B cell (primary cell): ENCODE results near the gene FOXP3. TPM values are rescaled to one million over a fixed set of nuclear protein-coding genes. Genes with fewer than 3 reads are reported as not detected.

Source experiments
- ATAC-seq: fragments of 200-7000 bp; cut with Tn5 transposase; one replicate; pipeline ENCODE4 v1.10.0; 2021; ENCODE audit warnings: low read depth, mild to moderate bottlenecking, moderate number of reproducible peaks, moderate library complexity
- CTCF ChIA-PET: fragments of 350-600 bp; sonication (Branson Sonifier 250); formaldehyde crosslinking; loops from one replicate; lab custom pipeline; 2021; ENCODE audit warnings: antibody characterized with exemption, inconsistent platforms; lab: Charles Lee
- POLR2A ChIA-PET: fragments of 350-600 bp; sonication (Branson Sonifier 250); formaldehyde crosslinking; loops from one replicate; lab custom pipeline; 2021; ENCODE audit warnings: antibody characterized with exemption; lab: Charles Lee
- DNase-seq: peaks from one replicate; pipeline ENCODE4 v3.0.0; 2013
- H2AFZ ChIP-seq: 2 replicates; pipeline ENCODE4 v1.6.1; 2012; ENCODE audit warnings: mild to moderate bottlenecking, low read depth, low read length; ENCODE audit not compliant: insufficient read depth, poor library complexity, severe bottlenecking
- H3K27ac ChIP-seq, 2 donors: 1 replicate in 1 of 2; 2 replicates in 1 of 2; pipeline ENCODE4 v1.5.1; 2012 to 2013; ENCODE audit warnings: low read length in 2 of 2, mild to moderate bottlenecking in 2 of 2, moderate library complexity in 1 of 2
- H3K27me3 ChIP-seq, 4 experiments: fragments of 200-600 bp in 1 of 4; sonication (generic) in 1 of 4; replicated peaks in 1 of 4; 1 replicate in 2 of 4; 2 replicates in 2 of 4; pipeline versions ENCODE4 v1.6.1 to v1.7.0; 2013 to 2016; ENCODE audit warnings: low read length in 3 of 4, mild to moderate bottlenecking in 2 of 4, mixed read lengths in 1 of 4, moderate library complexity in 1 of 4; ENCODE audit not compliant: insufficient read depth in 4 of 4, control insufficient read depth in 3 of 4; ENCODE audit errors: control extremely low read depth in 1 of 4
- H3K36me3 ChIP-seq, 2 experiments: replicated peaks in 1 of 2; 1 replicate in 1 of 2; 2 replicates in 1 of 2; pipeline versions ENCODE4 v1.6.1 to v1.7.1; 2013; ENCODE audit warnings: low read length in 1 of 2; ENCODE audit not compliant: insufficient read depth in 2 of 2, control insufficient read depth in 1 of 2; ENCODE audit errors: control extremely low read depth in 1 of 2, extremely low read depth in 1 of 2
- H3K4me1 ChIP-seq, 2 donors: fragments of 200-600 bp in 1 of 2; sonication (generic) in 1 of 2; 1 replicate in 1 of 2; 2 replicates in 1 of 2; pipeline versions ENCODE4 v1.5.1 to v1.6.1; 2013 to 2017; ENCODE audit warnings: low read length in 2 of 2; ENCODE audit not compliant: control insufficient read depth in 2 of 2, insufficient read depth in 2 of 2
- H3K4me2 ChIP-seq: replicated peaks from 2 replicates; pipeline ENCODE3; 2012; ENCODE audit warnings: mild to moderate bottlenecking, low read depth, low read length; ENCODE audit not compliant: poor library complexity, severe bottlenecking
- H3K4me3 ChIP-seq, 5 experiments: fragments of 200-600 bp in 1 of 5; sonication (generic) in 1 of 5; 1 replicate in 3 of 5; 2 replicates in 2 of 5; pipeline versions ENCODE4 v1.5.1 to v1.7.0; 2011 to 2016; ENCODE audit warnings: low read length in 4 of 5, mild to moderate bottlenecking in 4 of 5, low read depth in 2 of 5, control low read depth in 1 of 5, moderate library complexity in 1 of 5; ENCODE audit not compliant: insufficient read depth in 1 of 5; ENCODE audit errors: control extremely low read depth in 1 of 5, extremely low read depth in 1 of 5
- H3K79me2 ChIP-seq: fragments of 200-600 bp; sonication (generic); one replicate; pipeline ENCODE4 v1.6.0; 2016; ENCODE audit warnings: low read length; ENCODE audit not compliant: control insufficient read depth, insufficient read depth
- H3K9ac ChIP-seq: fragments of 200-600 bp; sonication (generic); 2 replicates; pipeline ENCODE4 v1.6.1; 2017; ENCODE audit warnings: mild to moderate bottlenecking, low read length, moderate library complexity
- H3K9me3 ChIP-seq, 3 donors: one replicate each; pipeline versions ENCODE4 v1.6.1 to v1.7.1; 2013; ENCODE audit warnings: low read length in 2 of 3; ENCODE audit not compliant: control insufficient read depth in 2 of 3, insufficient read depth in 1 of 3; ENCODE audit errors: control extremely low read depth in 1 of 3
- H4K20me1 ChIP-seq: 2 replicates; pipeline ENCODE4 v1.6.0; 2012; ENCODE audit warnings: mild to moderate bottlenecking, low read length; ENCODE audit not compliant: insufficient read depth, control insufficient read depth, poor library complexity, severe bottlenecking
- H3K27ac Mint-ChIP-seq: one replicate; pipeline ENCODE4 v1.8.0; 2021; ENCODE audit warnings: mixed read lengths
- H3K27me3 Mint-ChIP-seq: one replicate; pipeline ENCODE4 v1.8.0; 2021; ENCODE audit warnings: mixed read lengths
- H3K4me1 Mint-ChIP-seq: one replicate; pipeline ENCODE4 v1.8.0; 2021; ENCODE audit warnings: mixed read lengths
- H3K4me3 Mint-ChIP-seq: one replicate; pipeline ENCODE4 v1.8.0; 2021; ENCODE audit warnings: mixed read lengths
- H3K9me3 Mint-ChIP-seq: one replicate; pipeline ENCODE4 v1.8.0; 2022; ENCODE audit warnings: mixed read lengths; ENCODE audit not compliant: insufficient read depth
- CTCF ChIP-seq: fragments of 200-600 bp; IDR thresholded peaks from one replicate; pipeline ENCODE4 v1.8.0; 2022; ENCODE audit warnings: antibody characterized with exemption, mild to moderate bottlenecking
- EZH2 ChIP-seq: IDR thresholded peaks from 2 replicates; pipeline ENCODE4 v1.6.1; 2012; ENCODE audit warnings: borderline replicate concordance, low read depth, mild to moderate bottlenecking, moderate library complexity, low read length; ENCODE audit not compliant: insufficient read depth, poor library complexity, severe bottlenecking
- WGBS: methylation state at CpG from one replicate; pipeline ENCODE4 v1.1.5; 2013; ENCODE audit warnings: missing lambda C conversion rate; ENCODE audit not compliant: insufficient coverage; 5-methylcytosine and 5-hydroxymethylcytosine counted together
- intact Hi-C: fragments of 100-400 bp; cut with micrococcal nuclease; formaldehyde crosslinking; loops from one replicate; pipeline ENCODE4 v1.10.0; 2022
- polyA plus RNA-seq: library from polyadenylated mRNA; depleted of rRNA; stranded (reverse); fragments of >200 nt; gene quantifications from 2 replicates; pipeline ENCODE4 v1.2.3, GENCODE V29; 2012
- total RNA-seq, 2 donors: library from RNA; stranded (reverse); fragments of 120-200 nt in 1 of 2; gene quantifications; 1 replicate in 1 of 2; 2 replicates in 1 of 2; pipeline versions ENCODE4 v1.2.3 to v1.2.4, GENCODE V29; 2013 to 2022

The FOXP3 gene
- total and polyA plus RNA-seq, 2 donors (not counting 1 experiment from before 2014, with no cell fraction given) = 0.03 TPM; not detected in 1

- ATAC-seq (peak; percentile 85), DNase-seq (peak; percentile 96)
- POLR2A ChIA-PET = interaction anchor here (0.7 to 1.9 kb wide), 5 partner anchors 38 to 311 kb away, joined by 3 to 7 read pairs (median 3); partner anchors contain the start of gene WDR45
- Histone ChIP-seq H3K79me2 (peaks cover 25% of the 10 kb centered on the region), H4K20me1 (no peaks in the 10 kb centered on the region), H3K4me1 (peaks cover 23 to 35% of the 10 kb centered on the region in 2 donors), H2AFZ (peak overlapping the region; percentile 88), H3K27ac (peak overlapping the region; percentile 91 to 98), H3K9me3 (no peaks in the 10 kb centered on the region), H3K27me3 (no peaks in the 10 kb centered on the region), H3K36me3 (no peaks in the 10 kb centered on the region), H3K4me2 (peak overlapping the region; percentile 71), H3K9ac (peak overlapping the region; percentile 84), H3K4me3 (peak overlapping the region; percentile 62 to 77 (median 71))
- Mint-ChIP-seq H3K27me3 (no peaks in the 10 kb centered on the region), H3K4me1 (peaks cover 35% of the 10 kb centered on the region), H3K4me3 (peak overlapping the region; percentile 95), H3K9me3 (no peaks in the 10 kb centered on the region), H3K27ac (peak overlapping the region; percentile 98)
- WGBS = under 1% methylated on average over 42 of the region's 45 CpGs
- CTCF ChIA-PET = interaction anchor here (0.9 to 1.0 kb wide), 3 partner anchors 76 to 113 kb away, joined by 4 to 6 read pairs (median 5); no protein-coding TSS in a partner anchor
- TF ChIP-seq EZH2 = no peak
- no peak for TF ChIP-seq CTCF
- intact Hi-C loops = loop anchor here (1.0 to 5.0 kb wide), 7 partner anchors 34 to 1612 kb away; partner anchors contain the start of genes CCDC22, GPKOW, SYP and UXT
These were observed 4.7 kb upstream of the FOXP3 start for GRCh38 chrX:49269010-49269766.

DNA sequence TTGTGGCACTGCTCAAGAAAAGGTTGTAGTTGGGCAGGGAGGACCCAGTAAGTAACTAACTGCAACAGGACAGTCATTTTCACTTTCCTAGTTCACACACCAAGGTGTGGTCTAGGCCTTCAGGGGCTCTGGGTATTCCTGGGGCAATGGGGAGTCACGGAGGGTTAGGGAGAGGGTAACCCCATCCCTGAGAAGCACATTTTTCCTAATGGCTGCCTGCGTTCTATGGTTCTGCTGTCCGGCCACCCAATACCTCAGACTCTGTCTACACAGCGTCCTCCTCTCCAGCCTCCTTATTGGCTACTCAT, 4.1 kb upstream of the FOXP3 start:
- no peak for DNase-seq
- Histone ChIP-seq H3K4me1 (peaks cover 23 to 33% of the 10 kb centered on the region in 2 donors), H3K27me3 (no peaks in the 10 kb centered on the region), H3K4me3 (peak overlapping the region; percentile 16 to 77 (median 62)), H3K4me2 (peak overlapping the region; percentile 71), H3K79me2 (peaks cover 25% of the 10 kb centered on the region), H3K9me3 (no peaks in the 10 kb centered on the region), H3K9ac (peak overlapping the region; percentile 84), H3K36me3 (no peaks in the 10 kb centered on the region), H2AFZ (peak overlapping the region; percentile 88), H3K27ac (peak overlapping the region; percentile 91 to 98), H4K20me1 (no peaks in the 10 kb centered on the region)
- ChIA-PET POLR2A (interaction anchor here (0.7 to 1.9 kb wide), 5 partner anchors 38 to 310 kb away, joined by 3 to 7 read pairs (median 3); partner anchors contain the start of gene WDR45), CTCF (interaction anchor here (0.9 to 1.0 kb wide), 3 partner anchors 76 to 113 kb away, joined by 4 to 6 read pairs (median 5); no protein-coding TSS in a partner anchor)
- intact Hi-C loops = loop anchor here (1.0 to 5.0 kb wide), 7 partner anchors 33 to 1611 kb away; partner anchors contain the start of genes CCDC22, GPKOW, SYP and UXT
- no peak for TF ChIP-seq CTCF
- no peak for TF ChIP-seq EZH2
- no peak for ATAC-seq
- H3K4me3 Mint-ChIP-seq = peak overlapping the region; percentile 95
- H3K9me3 Mint-ChIP-seq = no peaks in the 10 kb centered on the region
- 0% methylated on average over 3 of the region's 4 CpGs for WGBS
- H3K4me1 Mint-ChIP-seq = peaks cover 35% of the 10 kb centered on the region
- peak overlapping the region; percentile 98 for H3K27ac Mint-ChIP-seq
- no peaks in the 10 kb centered on the region for H3K27me3 Mint-ChIP-seq
